ENCODE results near the gene SNTG2.

The SNTG2 gene

GRCh38 chr2:1398191-1398590, 447.5 kb downstream of the SNTG2 start:
- Histone ChIP-seq H3K27me3 (ENCODE audit: insufficient read depth, low read length, poor library complexity, severe bottlenecking) (no peaks in the 10 kb centered on the region), H3K9me2 (replicated peaks; ENCODE audit: low read depth, low read length) (no peaks in the 10 kb centered on the region), H3F3A (ENCODE audit: low read depth) (no peaks in the 10 kb centered on the region), H3K9ac (ENCODE audit: low read depth, low read length, poor library complexity, severe bottlenecking) (no peak overlapping the region), H3K4me3 (ENCODE audit: low read length, poor library complexity, severe bottlenecking) (no peak overlapping the region), H3K4me2 (ENCODE audit: low read depth, low read length, poor library complexity, severe bottlenecking) (no peak overlapping the region), H4K20me1 (ENCODE audit: insufficient read depth, low read length, poor library complexity, severe bottlenecking) (no peaks in the 10 kb centered on the region), H3K79me2 (ENCODE audit: insufficient read depth, low read length) (no peaks in the 10 kb centered on the region), H3K9me3 (ENCODE audit: insufficient read depth, low read depth, low read length) (no peaks in the 10 kb centered on the region), H3K4me1 (ENCODE audit: insufficient read depth, low read length, poor library complexity, severe bottlenecking) (peaks cover 5% of the 10 kb centered on the region), H3K36me3 (ENCODE audit: insufficient read depth, low read length) (no peaks in the 10 kb centered on the region), H2AFZ (ENCODE audit: low read length) (no peak overlapping the region)
- TF ChIP-seq EZH2phosphoT487 (IDR thresholded peaks at IDR 0.05; ENCODE audit: borderline replicate concordance) (no peak), CTCF (conservative IDR thresholded peaks at IDR 0.05; ENCODE audit: low read length) (no peak)

GRCh38 chr2:1400943-1401735, 450.5 kb downstream of the SNTG2 start:
- no peaks in the 10 kb centered on the region for H3K36me3 ChIP-seq (ENCODE audit: insufficient read depth, low read length)
- H3K4me2 ChIP-seq (ENCODE audit: low read depth, low read length, poor library complexity, severe bottlenecking): no peak overlapping the region
- no peak overlapping the region for H3K9ac ChIP-seq (ENCODE audit: low read depth, low read length, poor library complexity, severe bottlenecking)
- no peaks in the 10 kb centered on the region for H3K79me2 ChIP-seq (ENCODE audit: insufficient read depth, low read length)
- no peaks in the 10 kb centered on the region for H3K9me3 ChIP-seq (ENCODE audit: insufficient read depth, low read depth, low read length)
- H3K4me1 ChIP-seq (ENCODE audit: insufficient read depth, low read length, poor library complexity, severe bottlenecking): peaks cover 5% of the 10 kb centered on the region
- H3K27me3 ChIP-seq (ENCODE audit: insufficient read depth, low read length, poor library complexity, severe bottlenecking): no peaks in the 10 kb centered on the region
- TF ChIP-seq CTCF (conservative IDR thresholded peaks at IDR 0.05; ENCODE audit: low read length): no peak
- no peak for TF ChIP-seq EZH2phosphoT487 (IDR thresholded peaks at IDR 0.05; ENCODE audit: borderline replicate concordance)
- H3K9me2 ChIP-seq (replicated peaks; ENCODE audit: low read depth, low read length): no peaks in the 10 kb centered on the region
- no peaks in the 10 kb centered on the region for H3F3A ChIP-seq (ENCODE audit: low read depth)
- H2AFZ ChIP-seq (ENCODE audit: low read length): no peak overlapping the region
- H4K20me1 ChIP-seq (ENCODE audit: insufficient read depth, low read length, poor library complexity, severe bottlenecking): no peaks in the 10 kb centered on the region
- H3K4me3 ChIP-seq (ENCODE audit: low read length, poor library complexity, severe bottlenecking): no peak overlapping the region

- no peaks in the 10 kb centered on the region for H3K27me3 ChIP-seq (ENCODE audit: insufficient read depth, low read length, poor library complexity, severe bottlenecking)
- no peaks in the 10 kb centered on the region for H3F3A ChIP-seq (ENCODE audit: low read depth)
- no peak overlapping the region for H3K9ac ChIP-seq (ENCODE audit: low read depth, low read length, poor library complexity, severe bottlenecking)
- no peaks in the 10 kb centered on the region for H3K36me3 ChIP-seq (ENCODE audit: insufficient read depth, low read length)
- H3K4me3 ChIP-seq (ENCODE audit: low read length, poor library complexity, severe bottlenecking): no peak overlapping the region
- H3K4me2 ChIP-seq (ENCODE audit: low read depth, low read length, poor library complexity, severe bottlenecking): no peak overlapping the region
- TF ChIP-seq EZH2phosphoT487 (IDR thresholded peaks at IDR 0.05; ENCODE audit: borderline replicate concordance) (no peak), CTCF (conservative IDR thresholded peaks at IDR 0.05; ENCODE audit: low read length) (no peak)
- H2AFZ ChIP-seq (ENCODE audit: low read length): no peak overlapping the region
- no peaks in the 10 kb centered on the region for H4K20me1 ChIP-seq (ENCODE audit: insufficient read depth, low read length, poor library complexity, severe bottlenecking)
- peaks cover 13% of the 10 kb centered on the region for H3K4me1 ChIP-seq (ENCODE audit: insufficient read depth, low read length, poor library complexity, severe bottlenecking)
- no peaks in the 10 kb centered on the region for H3K9me3 ChIP-seq (ENCODE audit: insufficient read depth, low read depth, low read length)
- H3K79me2 ChIP-seq (ENCODE audit: insufficient read depth, low read length): no peaks in the 10 kb centered on the region
- H3K9me2 ChIP-seq (replicated peaks; ENCODE audit: low read depth, low read length): no peaks in the 10 kb centered on the region
These were observed 451.4 kb downstream of the SNTG2 start for GRCh38 chr2:1402064-1402463.
